AG09319 (cell line): ENCODE data around the gene GABPB1.

ENCODE experiments used
- DNase-seq: peaks from one replicate; pipeline ENCODE4 v3.0.0-alpha.2; 2010; ENCODE audit warnings: low read depth; ENCODE audit errors: extremely low read depth
- TF ChIP-seq, protein P1 (sequence below): IDR thresholded peaks from 2 replicates; pipeline ENCODE4 v1.5.1; 2011; ENCODE audit warnings: low read depth, mild to moderate bottlenecking, inconsistent platforms, low read length, moderate library complexity

GABPB1 gene

DNA sequence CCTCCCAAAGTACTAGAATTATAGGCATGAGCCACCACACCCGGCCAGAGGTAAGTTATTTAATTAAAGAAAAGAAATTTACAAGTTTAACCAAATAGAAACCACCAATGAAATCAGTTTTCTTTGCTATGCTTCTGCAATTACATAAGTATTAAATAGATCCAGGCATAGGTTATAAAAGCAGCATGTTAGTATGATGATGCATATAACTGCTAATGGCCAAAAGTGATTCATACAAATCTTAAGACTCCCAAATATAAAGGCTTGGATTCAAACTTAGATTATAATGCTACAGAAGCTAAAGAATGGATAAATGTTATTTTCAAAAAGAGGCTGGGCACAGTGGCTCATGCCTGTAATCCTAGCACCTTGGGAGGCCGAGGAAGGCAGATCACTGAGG, 56.7 kb downstream of the GABPB1 start:
- TF ChIP-seq, protein P1, sequence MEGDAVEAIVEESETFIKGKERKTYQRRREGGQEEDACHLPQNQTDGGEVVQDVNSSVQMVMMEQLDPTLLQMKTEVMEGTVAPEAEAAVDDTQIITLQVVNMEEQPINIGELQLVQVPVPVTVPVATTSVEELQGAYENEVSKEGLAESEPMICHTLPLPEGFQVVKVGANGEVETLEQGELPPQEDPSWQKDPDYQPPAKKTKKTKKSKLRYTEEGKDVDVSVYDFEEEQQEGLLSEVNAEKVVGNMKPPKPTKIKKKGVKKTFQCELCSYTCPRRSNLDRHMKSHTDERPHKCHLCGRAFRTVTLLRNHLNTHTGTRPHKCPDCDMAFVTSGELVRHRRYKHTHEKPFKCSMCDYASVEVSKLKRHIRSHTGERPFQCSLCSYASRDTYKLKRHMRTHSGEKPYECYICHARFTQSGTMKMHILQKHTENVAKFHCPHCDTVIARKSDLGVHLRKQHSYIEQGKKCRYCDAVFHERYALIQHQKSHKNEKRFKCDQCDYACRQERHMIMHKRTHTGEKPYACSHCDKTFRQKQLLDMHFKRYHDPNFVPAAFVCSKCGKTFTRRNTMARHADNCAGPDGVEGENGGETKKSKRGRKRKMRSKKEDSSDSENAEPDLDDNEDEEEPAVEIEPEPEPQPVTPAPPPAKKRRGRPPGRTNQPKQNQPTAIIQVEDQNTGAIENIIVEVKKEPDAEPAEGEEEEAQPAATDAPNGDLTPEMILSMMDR = no peak
- no peak for DNase-seq

DNA sequence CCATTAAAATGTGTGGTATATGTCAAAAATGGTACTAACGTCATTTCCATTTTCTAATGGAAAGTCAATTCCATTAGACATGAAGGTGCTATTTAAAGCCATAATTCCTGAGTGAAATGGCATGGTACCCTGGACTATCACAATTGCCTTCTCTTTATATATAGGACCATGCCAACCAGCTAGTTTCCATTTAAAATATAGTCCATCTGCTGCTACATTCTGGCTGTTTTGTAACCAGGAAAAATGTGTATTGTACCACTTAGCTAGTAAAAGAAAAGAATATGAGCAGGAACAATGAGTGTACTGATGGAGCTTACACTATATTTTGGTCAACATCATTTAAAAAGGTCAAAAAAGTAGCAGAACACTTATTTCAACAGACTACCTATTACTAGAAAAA, 59.0 kb downstream of the GABPB1 start:
- no peak for DNase-seq
- TF ChIP-seq, protein P1 = no peak

DNA sequence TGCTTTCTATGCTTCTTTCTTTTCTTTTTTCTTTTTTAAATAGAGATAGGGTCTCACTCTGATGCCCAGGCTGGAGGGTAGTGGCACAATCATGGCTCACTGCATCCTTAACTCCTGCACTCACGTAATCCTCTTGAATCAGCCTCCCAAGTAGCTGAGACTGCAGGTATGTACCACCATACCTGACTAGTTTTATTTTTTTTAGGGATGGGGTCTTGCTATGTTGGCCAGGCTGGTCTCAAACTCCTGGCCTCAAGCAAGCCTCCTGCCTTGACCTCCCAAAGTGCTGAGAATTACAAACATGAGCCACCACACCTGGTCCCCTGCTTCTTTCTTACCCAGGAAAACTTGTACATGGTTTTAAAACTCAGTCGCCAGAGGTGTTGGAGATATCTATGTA, 65.2 kb downstream of the GABPB1 start:
- no peak for DNase-seq
- TF ChIP-seq, protein P1 = no peak

DNA sequence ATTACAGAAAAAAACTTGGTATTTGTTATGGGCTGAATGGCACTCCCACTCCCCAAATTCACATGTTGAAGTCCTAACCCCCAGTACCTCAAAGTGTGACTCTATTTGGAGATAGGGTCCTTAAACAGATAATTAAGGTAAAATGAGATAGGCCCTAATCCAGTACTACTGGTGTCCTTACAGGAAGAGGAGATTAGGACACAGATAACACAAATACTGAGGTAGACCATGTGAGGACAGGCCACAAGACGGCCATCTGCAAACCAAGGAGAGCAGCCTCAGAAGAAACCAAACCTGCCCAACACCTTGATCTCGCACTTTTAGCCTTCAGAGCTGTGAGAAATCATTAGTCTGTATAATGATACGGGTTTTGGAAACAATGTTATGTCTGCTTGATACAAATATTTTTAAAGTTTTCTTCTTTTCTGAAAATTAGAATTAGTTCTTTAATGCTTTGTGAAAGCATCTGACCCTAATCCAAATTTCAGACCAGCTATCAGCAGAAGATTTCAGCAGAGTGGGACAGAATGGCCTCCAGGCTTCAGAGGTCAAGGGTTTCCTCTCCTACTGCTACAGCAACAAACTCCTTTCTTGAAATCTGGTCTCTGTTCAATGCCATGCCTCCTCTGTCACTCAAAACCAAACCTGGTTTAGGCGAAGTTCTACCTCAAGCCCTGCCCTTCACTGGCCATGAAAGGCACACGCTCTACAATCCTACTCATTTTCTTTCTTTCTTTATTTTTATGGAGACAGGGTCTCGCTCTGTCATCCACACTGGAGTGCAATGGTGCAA, 67.5 kb downstream of the GABPB1 start:
- DNase-seq = no peak
- TF ChIP-seq, protein P1 = no peak

DNA sequence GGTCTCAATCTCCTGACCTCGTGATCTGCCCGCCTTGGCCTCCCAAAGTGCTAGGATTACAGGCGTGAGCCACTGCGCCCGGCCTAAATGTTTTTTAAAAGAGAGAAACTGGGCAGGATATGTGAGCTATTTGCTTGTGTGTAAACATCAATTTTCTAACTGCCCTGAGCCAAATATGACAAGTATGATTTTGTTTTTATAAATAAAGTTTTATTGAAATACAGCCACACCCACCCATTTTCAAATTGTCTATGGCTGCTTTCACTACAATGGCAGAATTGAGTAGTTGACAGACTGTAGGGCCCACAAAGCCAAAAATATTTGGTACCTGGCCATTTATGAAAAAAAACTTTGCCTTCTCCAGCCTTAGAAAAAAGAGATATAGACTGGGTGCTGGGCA, 73.6 kb downstream of the GABPB1 start:
- TF ChIP-seq, protein P1 = no peak
- DNase-seq = no peak

- TF ChIP-seq, protein P1 = no peak
- no peak for DNase-seq
Measured at GRCh38 chr15:50280271-50280670, 74.7 kb downstream of the GABPB1 start.

- TF ChIP-seq, protein P1 = no peak
- DNase-seq = no peak
Measured at GRCh38 chr15:50278496-50278895, 76.5 kb downstream of the GABPB1 start.
